OCI-LY1 (cell line): ENCODE measurements around the gene BRF1.

Experiments used
- EZH2 ChIP-seq: fragments of 200-600 bp; sonication (generic), shearing (Covaris generic); IDR thresholded peaks from 2 replicates; pipeline ENCODE4 v1.8.0; 2017; ENCODE audit warnings: borderline replicate concordance, mixed run types, mild to moderate bottlenecking, antibody characterized with exemption, low read length, moderate library complexity, mixed read lengths
- TF ChIP-seq, protein P1 (sequence below): fragments of 200-600 bp; sonication (generic), shearing (Covaris generic); IDR thresholded peaks from 2 replicates; pipeline ENCODE4 v1.5.1; 2017; ENCODE audit warnings: mild to moderate bottlenecking, antibody characterized with exemption, low read length, moderate library complexity, mixed read lengths

GRCh38 chr14:105300542-105301102 lies at the start of gene BRF1:
- TF ChIP-seq, protein P1, sequence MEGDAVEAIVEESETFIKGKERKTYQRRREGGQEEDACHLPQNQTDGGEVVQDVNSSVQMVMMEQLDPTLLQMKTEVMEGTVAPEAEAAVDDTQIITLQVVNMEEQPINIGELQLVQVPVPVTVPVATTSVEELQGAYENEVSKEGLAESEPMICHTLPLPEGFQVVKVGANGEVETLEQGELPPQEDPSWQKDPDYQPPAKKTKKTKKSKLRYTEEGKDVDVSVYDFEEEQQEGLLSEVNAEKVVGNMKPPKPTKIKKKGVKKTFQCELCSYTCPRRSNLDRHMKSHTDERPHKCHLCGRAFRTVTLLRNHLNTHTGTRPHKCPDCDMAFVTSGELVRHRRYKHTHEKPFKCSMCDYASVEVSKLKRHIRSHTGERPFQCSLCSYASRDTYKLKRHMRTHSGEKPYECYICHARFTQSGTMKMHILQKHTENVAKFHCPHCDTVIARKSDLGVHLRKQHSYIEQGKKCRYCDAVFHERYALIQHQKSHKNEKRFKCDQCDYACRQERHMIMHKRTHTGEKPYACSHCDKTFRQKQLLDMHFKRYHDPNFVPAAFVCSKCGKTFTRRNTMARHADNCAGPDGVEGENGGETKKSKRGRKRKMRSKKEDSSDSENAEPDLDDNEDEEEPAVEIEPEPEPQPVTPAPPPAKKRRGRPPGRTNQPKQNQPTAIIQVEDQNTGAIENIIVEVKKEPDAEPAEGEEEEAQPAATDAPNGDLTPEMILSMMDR: no peak
- no peak for TF ChIP-seq EZH2
